Thoracic aorta (tissue), 2 donors: ENCODE data around the gene UBL3. TPM values are rescaled to one million over a fixed set of nuclear protein-coding genes. Genes with fewer than 3 reads are reported as not detected.

Source experiments
- ATAC-seq: fragments of 150-250 bp; one replicate; pipeline ENCODE4 v1.8.0; 2017; ENCODE audit warnings: low read depth; ENCODE audit not compliant: insufficient number of reproducible peaks, low FRiP score
- DNase-seq: peaks from one replicate; pipeline ENCODE4 v3.0.0-alpha.2; 2020; ENCODE audit warnings: low spot score
- H3K27ac ChIP-seq, 2 donors: fragments of 200-600 bp; sonication (generic); 1 replicate in 1 of 2; 2 replicates in 1 of 2; pipeline ENCODE4 v1.5.1; 2016; ENCODE audit warnings: mild to moderate bottlenecking in 2 of 2, moderate library complexity in 2 of 2
- H3K27me3 ChIP-seq: fragments of 200-600 bp; sonication (generic); replicated peaks from 2 replicates; pipeline ENCODE4 v1.6.0; 2016; ENCODE audit warnings: mild to moderate bottlenecking; ENCODE audit not compliant: insufficient read depth
- H3K36me3 ChIP-seq: fragments of 200-600 bp; sonication (generic); one replicate; pipeline ENCODE4 v1.5.1; 2016
- H3K4me1 ChIP-seq, 2 donors: fragments of 200-600 bp; sonication (generic); 1 replicate in 1 of 2; 2 replicates in 1 of 2; pipeline versions ENCODE4 v1.5.1 to v1.6.0; 2016; ENCODE audit warnings: low read depth in 2 of 2, mild to moderate bottlenecking in 1 of 2; ENCODE audit not compliant: control insufficient read depth in 1 of 2
- H3K4me3 ChIP-seq: fragments of 200-600 bp; sonication (generic); 2 replicates; pipeline ENCODE4 v1.5.1; 2016; ENCODE audit warnings: mild to moderate bottlenecking
- H3K9me3 ChIP-seq: fragments of 200-600 bp; sonication (generic); 2 replicates; pipeline ENCODE4 v1.5.1; 2016
- CTCF ChIP-seq: fragments of 200-600 bp; sonication (generic); IDR thresholded peaks from one replicate; pipeline ENCODE4 v1.5.1; 2019; ENCODE audit warnings: antibody characterized with exemption
- total RNA-seq, 2 donors: library from RNA; depleted of rRNA; stranded (reverse); fragments of >200 nt; gene quantifications; one replicate each; pipeline versions ENCODE4 v1.1.0 to v1.2.3, GENCODE V29; 2016

The UBL3 gene
- total RNA-seq, 2 donors from 2014 or later: 24.4 to 32.6 TPM

- H3K4me1 ChIP-seq: no peaks in the 10 kb centered on the region
- DNase-seq (no peak), ATAC-seq (no peak)
- TF ChIP-seq CTCF: no peak
- H3K4me3 ChIP-seq: no peak overlapping the region
- no peaks in the 10 kb centered on the region for H3K36me3 ChIP-seq
- H3K9me3 ChIP-seq: no peaks in the 10 kb centered on the region
- H3K27ac ChIP-seq: no peak overlapping the region
- H3K27me3 ChIP-seq: no peaks in the 10 kb centered on the region
Measured at GRCh38 chr13:29858667-29859066, 8.2 kb upstream of the UBL3 start.

- Histone ChIP-seq H3K4me3 (no peak overlapping the region), H3K36me3 (no peaks in the 10 kb centered on the region), H3K4me1 (no peaks in the 10 kb centered on the region), H3K27me3 (no peaks in the 10 kb centered on the region), H3K27ac (no peak overlapping the region), H3K9me3 (no peaks in the 10 kb centered on the region)
- ATAC-seq (no peak), DNase-seq (no peak)
- no peak for TF ChIP-seq CTCF
Measured at GRCh38 chr13:29858231-29858630, 7.8 kb upstream of the UBL3 start.

GRCh38 chr13:29857085-29857484 lies 6.7 kb upstream of the UBL3 start:
- TF ChIP-seq CTCF: no peak
- H3K9me3 ChIP-seq: no peaks in the 10 kb centered on the region
- no peaks in the 10 kb centered on the region for H3K27me3 ChIP-seq
- DNase-seq (no peak), ATAC-seq (no peak)
- no peak overlapping the region for H3K27ac ChIP-seq
- H3K36me3 ChIP-seq: no peaks in the 10 kb centered on the region
- no peak overlapping the region for H3K4me3 ChIP-seq
- H3K4me1 ChIP-seq: no peaks in the 10 kb centered on the region

- no peaks in the 10 kb centered on the region for H3K27me3 ChIP-seq
- H3K36me3 ChIP-seq: no peaks in the 10 kb centered on the region
- no peak for TF ChIP-seq CTCF
- DNase-seq: no peak
- H3K9me3 ChIP-seq: no peaks in the 10 kb centered on the region
- ATAC-seq: no peak
- no peaks in the 10 kb centered on the region for H3K4me1 ChIP-seq
- H3K4me3 ChIP-seq: no peak overlapping the region
- H3K27ac ChIP-seq: no peak overlapping the region
Measured at GRCh38 chr13:29856426-29856825, 6.0 kb upstream of the UBL3 start.

GRCh38 chr13:29855784-29856183 lies 5.4 kb upstream of the UBL3 start:
- H3K4me1 ChIP-seq: no peaks in the 10 kb centered on the region
- H3K27ac ChIP-seq: no peak overlapping the region
- H3K9me3 ChIP-seq: no peaks in the 10 kb centered on the region
- TF ChIP-seq CTCF: no peak
- no peaks in the 10 kb centered on the region for H3K36me3 ChIP-seq
- no peaks in the 10 kb centered on the region for H3K27me3 ChIP-seq
- DNase-seq (no peak), ATAC-seq (no peak)
- no peak overlapping the region for H3K4me3 ChIP-seq
